ENCODE measurements around the gene ADGRB2. TPM values are rescaled to one million over a fixed set of nuclear protein-coding genes. Genes with fewer than 3 reads are reported as not detected.

The ADGRB2 gene
- total RNA-seq, 1 donor from 2014 or later, result 0.24 TPM

DNA sequence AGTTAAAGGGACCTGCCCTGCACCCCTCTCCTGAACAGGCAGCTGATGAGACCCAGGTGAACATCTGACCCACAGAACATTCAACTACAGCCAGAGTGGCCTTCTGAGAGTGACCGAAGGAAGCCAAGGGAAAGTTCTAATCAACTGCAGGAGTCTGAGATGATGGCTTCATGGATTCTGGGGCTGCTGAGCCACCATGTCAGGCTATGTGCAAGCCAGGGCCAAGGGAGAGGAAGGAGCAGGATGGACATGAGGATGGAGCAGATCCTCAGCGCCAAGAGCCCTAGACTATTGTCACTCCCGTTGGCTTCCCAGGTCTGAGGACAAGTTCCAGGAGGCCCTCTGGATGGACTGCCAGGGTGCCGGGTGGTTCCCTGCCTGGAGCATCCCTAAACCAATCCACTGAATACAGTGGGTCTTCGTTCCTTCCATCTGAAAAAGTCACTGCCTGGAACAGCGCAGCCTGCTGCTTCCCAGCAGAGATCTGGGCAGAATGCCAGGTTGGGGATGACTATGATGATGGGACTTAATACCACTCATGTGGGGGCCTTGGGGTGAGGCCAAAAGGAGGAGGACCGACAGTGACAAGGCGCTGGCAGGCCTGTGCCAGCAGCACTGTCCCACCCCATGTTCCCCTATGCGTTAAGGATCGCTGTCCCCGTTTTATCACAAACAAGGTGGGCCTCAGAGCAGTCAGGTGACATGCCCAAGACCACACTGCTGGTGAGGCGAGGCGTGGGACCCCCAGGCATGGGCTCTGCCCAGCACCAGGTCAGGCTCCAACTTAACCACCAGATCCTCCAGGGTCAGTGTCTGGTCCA lies 31.9 kb upstream of the ADGRB2 start:
- no peak for ATAC-seq

DNA sequence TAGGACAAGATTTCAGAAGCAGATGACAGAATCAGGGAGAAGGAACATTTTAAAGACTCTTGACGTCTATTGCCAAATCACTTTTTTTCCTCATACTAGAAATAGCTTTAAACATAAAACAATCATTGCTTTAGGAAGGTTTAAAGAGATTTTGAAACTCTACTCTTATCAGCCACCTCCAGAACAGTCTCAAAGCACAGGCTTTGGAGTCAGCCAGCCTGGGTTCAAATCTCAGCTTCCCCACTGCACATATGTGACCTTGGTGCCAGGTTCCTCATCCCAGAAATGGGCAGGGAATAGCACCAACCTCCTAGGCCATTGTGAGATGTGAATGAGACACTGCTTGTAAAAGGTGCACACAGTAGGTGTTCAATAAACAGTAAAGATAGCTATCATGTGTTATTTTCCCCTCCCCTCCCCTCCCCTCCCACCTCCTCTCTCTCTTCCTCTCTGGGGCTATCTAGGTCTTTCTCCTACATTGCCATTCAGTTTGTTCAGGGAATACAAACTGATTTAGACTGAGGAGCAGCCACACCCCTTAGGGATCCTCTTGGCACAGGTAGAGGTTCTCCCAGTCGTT lies 31.0 kb upstream of the ADGRB2 start:
- ATAC-seq, result no peak

DNA sequence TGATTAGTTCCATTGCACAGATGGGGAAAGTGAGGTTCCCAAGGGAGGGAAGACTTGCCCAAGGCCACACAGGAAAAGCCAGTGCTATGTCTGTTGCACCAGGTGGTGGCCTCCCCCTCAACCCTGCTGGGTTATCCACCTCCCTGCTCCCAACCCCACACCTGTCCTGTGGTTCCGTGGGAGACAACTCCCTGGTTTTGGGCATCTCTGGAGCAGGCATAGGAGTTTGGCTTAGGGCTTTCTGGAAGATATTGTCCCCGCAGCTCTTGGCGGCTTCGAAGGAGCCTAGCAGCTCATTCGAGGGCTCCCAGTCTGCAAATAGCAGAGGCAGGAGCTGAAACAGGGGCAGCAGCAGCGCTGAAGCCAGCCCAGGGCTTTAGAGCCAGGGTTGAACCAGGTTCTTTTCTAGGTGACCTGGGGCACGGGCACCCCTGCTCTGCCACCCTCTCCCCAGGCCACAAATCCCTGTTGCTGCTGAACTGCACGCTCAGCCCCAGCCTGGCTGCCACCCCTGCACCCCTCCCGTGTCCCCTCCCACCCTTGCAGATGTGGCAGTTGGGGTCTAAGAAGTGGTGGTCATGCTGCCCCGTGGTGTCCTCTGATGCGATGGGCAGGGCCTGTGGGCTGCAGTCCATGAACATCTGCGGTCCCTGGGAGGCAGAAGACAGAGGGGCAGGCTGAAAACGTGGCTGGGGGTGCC lies 29.6 kb upstream of the ADGRB2 start:
- ATAC-seq, result no peak

DNA sequence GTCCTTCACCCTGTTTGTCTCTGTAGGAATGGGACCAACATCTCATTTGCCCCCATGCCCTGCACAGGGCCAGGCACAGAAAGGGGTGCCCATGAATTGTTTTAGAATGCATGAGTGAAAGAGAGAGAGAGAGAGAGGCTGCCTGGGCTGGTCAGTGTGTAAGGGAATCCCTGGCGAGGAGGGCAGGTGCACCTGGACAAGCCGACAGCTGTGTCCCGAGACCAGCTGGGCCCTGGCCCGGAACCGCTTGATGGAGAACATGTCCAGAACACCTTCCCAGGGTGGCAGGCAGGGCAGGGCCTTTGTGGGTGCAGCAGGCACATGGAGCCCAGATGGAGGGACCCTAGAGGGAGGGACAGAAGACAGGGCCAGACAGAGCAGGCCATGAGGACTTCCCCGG lies 28.9 kb upstream of the ADGRB2 start:
- no peak for ATAC-seq

DNA sequence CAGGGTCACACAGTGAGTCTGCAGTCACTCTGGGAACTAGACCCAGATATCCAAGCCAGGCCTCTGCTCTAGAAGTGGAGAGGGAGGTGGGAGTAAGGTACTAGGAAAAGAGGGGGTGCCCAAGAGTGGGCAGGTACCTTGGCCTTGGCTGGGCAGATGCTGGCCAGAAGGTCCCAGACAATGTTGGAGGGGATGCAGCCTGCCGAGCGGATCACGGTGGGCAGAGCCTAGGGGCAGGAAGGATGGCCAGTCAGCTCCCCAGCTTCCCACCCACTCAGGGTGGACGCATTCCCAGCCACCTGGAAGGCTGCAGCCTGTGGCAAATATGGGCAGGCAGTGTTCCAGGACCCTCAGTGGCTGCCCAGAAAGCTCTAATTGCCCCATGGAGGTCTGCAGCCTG lies 28.4 kb upstream of the ADGRB2 start:
- no peak for ATAC-seq

DNA sequence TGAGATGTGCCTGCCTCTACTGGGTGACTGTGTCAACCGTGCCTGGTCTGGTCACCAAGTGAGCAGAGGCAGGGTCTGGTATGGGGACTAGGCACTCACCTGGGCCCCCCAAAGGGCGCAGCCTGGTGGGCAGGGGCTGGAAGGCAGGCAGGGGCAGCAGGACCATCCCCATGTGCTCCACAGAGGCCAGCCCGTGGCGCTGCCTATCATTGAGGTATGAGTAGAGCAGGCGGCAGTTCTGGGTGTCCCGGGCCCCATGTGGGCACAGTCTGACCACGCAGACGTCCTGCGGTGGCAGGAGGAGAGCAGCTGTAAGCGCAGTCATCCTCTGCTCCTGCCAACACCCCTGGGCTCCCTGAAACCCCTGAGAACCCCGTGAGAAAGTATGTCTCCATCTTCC lies 28.0 kb upstream of the ADGRB2 start:
- ATAC-seq, result no peak

DNA sequence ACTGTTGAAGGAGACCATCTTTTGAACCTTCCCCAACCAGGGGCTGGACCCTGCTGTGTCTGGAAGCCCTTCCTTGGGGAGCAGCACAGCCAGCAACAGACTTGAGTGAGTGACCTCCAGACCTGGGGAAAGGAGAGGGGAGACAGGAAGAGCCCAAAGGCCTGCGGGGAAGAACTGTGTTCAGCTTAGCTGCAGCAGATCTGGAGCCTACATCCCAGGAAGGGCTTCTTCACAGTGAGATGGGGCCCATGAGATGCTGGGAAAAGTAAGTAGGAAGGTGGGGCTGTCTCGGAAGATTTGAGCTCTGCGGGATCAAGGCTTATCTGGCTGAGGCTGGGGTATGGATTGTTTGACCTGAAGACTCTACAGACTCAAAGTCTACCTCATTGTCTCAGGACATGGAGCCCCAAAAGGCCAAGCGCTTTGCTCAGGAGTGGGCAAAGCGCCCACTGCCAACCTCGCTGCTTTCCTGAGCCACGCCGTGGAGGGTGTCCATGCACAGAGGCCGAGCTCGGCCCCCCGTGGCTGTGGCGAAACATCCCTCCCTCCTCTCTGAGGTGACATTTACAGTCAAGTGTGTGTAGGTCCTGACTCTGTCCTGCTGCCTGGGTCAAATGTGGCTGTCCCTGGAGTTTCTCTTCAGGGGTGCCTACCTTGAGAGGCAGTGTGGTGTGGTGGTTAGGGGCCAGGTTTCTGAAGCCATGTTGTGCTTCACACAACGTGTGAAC lies 27.2 kb upstream of the ADGRB2 start:
- no peak for ATAC-seq

DNA sequence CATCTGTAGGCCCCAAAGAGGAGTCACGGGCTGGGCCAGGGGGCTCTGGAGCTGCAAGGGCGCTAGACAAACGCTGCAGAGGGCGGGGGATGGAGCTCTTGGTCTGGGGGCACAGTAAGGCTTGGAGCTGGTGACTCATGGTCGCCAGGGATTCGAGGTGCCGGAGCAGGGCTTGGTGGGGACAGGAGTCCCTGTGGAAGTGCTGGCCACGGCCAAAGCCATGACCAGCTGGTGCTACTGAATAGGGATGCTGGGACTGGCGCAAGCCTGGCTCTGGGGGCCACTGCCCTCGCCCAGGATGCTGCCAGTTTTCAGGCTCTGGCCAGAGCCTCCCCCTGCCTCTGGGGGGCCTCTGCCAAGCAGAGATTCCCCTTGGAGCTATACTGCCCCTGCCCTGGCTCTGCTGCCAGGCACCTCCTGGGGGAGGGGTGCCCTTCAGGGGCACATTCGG lies 26.5 kb upstream of the ADGRB2 start:
- no peak for ATAC-seq

DNA sequence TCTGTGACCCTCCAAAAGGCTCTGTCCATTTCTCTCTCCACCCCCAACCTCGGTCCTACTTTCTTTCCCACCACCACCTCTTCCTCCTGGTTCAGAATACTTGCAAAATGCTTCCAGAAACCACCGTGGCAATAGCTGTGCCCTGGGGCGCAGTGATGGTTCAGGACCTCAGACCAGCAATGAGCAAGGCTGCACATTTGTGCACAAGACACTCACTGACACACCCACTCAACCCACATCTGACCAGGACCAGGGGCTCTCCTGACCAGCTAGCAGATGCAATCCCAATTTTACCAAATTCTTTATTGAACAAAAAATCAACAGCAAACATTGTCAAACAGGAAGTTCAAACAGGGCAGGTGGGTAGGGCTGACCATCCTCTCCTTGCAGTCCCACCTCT lies 26.0 kb upstream of the ADGRB2 start:
- no peak for ATAC-seq

DNA sequence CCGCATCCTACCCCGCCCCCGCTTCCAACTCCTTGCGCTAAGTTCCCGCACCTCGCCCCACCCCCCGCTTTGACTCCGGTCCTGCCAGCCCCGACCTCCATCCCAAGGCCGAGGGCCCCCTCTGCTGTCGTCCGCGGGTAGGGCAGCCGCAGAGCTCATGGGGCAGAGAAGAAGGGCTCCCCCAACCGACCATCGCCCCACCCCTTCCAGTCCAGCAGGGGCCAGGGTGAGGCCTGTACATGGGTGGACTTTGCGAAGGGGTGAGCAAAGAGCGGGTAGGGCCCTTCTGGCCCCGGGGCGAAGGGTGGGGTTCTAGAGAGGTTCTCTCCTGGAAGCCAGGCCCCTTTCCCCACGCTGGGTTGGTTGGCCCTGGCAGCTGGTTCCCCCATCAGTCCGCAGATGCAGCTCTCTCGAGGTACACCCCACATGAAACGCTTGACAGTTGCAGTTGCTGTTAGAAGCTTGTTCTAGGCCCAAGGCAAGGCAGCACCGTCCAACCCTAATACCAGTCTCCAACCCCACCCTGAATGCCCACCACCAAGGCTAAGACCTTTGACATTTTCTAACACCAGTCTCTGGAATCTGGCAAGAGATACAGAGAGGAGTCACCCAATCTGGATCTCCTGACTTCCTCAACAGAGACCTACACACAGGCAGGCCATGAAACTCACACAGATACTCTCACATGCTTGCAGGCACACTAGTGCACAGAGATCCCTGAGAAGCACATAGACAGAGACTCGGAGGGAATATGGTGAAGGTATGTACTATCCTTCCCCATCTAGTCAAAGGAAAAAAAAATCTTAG lies 25.3 kb upstream of the ADGRB2 start:
- ATAC-seq, result peak; percentile 84

DNA sequence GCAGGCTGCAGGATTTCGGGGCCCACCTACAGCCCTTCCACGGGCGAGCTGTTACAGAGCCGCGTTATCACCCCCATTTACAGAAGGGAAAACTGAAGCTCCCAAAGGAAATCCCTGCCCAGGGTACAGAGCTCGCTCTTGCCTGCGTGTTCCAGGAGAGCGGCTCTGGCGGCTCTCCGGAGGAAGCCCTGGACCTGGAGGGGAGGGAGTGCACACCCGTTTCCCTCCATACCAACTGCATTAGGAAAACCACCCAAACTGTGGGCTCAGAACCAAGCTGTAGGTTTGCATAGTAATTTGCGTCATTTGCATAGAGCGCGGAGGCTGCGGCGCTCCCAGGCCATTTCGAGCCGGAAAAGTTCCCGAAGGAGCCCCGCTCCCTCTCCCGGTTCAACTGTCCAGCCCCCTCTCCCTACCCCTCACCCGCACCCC lies 24.7 kb upstream of the ADGRB2 start:
- peak; percentile 40 for ATAC-seq

DNA sequence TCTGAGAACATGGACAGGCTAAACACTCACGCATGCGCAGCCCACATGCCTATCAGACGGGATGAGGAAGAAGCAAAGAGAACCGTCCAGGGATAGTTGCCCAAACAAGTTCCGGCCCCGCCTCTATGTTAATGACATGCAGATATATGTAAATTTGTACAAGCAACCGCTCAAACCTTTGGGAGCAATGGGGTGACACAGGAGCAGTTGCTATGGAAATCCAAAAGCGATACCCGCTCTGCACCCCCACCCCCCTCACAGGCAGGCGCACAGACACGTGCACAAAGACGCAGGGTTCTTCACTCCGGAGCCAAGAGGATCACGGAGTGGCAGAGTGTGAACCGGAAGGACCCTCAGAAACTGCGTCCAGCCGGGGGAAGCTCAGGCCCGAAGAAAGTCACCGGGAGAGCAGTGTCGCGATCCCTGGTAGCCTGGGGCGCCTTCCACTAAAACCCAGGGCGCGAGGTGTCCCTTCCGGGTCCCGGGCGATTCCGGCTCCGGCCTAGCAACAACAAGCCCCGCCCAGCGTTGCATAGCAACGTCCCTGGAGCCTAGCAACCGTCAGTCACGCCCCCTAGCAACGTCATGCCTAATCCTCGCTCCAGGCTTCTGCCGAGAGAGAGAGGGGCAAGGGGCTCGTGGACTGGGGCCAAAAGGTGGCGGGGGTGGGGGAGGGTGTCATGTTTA lies 24.1 kb upstream of the ADGRB2 start:
- peak; percentile 83 for ATAC-seq

DNA sequence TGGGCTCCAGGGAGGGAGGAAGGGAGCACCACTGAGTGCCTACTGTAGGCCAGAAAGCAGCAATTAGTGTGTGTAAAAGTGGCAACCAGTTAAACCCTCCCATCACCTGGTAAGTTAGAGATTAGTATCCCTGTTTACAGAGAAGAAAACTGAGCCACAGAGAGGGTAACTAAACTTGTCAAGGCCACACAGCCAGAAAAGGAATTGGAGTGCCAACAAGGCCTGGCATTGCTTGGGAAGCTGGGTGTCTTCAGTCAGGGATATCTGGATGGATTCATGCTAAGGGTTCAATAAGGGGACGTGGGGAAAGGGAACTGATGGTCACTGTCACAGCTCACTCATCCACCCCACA lies 23.6 kb upstream of the ADGRB2 start:
- ATAC-seq, result no peak

DNA sequence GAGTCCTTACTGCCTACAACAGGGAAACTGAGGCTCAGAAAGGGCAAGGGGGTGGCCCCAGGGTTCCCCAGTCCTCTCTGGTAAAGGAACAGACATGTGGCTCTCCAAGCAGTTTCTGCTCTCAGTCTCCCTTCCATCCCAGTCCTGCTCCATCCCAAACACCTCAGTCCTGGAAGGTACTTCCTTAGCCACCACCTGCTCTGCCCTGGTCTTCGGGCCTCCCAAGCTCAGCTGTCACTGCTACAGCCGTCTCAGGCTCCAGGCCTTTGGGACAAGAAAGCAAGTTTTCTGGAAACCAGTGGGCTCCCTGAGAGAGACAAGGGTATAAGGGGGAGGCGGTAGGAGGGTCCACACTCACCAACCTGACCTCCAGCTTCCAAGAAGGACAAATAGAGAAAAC lies 23.1 kb upstream of the ADGRB2 start:
- no peak for ATAC-seq

DNA sequence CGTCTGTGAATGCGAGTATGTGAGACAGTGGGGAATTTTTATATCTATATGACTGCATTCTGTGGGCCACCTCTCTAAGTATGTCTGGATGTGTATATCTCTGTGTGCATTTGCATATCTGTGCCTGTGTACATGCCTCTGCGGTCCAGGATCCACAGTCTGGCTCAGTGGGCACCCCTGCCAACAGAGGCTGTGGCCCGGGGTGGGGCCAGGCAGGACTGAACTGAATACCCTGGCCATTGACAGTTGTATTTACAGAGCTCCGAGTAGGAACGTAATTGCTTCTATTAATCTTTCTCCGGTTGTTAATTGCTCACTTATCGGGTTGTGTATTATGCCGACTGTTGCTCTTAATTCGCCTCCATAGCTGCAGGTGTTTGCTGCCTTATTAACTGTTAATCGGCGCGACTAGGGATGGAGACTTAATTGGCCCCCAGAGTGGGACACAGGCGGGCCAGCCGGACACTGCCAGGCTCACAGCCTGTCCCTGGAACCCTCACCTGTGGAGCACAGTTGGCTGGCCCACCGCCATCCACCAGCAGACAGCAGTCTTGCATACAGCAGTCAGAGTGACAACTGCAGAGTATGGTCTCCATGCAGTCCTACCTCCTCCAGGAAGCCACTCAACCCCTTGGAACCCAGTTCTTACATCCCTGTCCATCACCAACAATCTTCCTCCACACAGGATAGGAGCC lies 22.4 kb upstream of the ADGRB2 start:
- no peak for ATAC-seq

DNA sequence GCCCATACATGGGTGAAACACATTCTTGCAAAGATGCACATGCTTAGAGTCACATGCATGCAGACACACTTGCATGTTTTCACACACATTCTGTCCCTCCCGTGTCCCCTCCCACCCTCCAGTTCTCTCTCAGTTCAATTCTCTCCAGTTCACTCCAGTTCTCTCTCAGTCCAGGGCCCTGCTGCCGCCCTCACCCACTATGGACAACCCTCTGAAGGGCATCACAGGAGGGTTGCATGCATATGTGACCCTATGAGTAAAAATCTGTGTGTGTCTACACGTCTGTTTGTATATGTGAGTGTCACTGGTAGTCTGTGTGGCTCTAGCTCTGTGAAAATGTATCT lies 21.8 kb upstream of the ADGRB2 start:
- ATAC-seq, result no peak

DNA sequence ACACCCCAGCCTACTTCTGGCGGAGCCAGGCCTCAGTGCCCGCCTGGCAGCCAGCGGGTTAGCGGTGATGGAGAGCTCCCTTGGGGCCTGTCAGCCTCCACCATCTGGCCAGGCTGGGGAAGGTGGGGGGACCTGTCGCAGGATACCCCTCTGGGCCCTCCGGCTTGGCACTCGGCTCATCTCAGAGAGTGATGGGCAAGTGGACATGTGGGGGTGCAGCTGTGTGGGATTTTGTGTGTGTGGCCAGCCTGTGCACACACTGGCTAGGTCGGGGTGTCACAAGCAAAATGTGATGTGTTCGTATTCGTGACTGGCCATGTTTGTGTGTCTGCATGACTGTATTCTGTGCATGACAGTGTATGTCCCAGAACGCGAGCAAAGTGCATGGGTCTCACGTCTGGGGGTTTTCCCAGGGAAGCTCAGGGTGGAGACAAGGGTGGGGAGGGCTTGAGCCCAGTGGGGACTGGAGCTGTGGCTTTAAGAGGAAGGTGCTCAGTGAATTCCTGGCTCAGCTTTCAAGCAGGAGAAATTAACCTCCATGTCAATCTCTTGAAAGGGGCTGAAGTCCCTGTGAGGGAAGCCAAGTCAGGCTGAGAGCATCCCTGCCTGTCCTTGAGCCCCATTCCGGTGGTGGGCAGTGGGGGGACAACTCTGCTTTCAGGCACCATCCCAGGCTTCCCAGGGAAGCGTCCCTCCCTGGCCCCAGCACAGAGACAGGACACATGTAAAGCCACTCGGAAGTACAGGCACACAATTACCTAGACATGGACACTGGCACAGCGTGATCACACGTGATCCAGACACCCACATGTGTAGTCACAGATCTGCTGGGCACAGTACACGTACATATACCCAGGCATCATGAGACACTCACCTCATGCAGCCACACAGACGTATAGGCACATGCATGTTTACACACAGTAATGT lies 21.1 kb upstream of the ADGRB2 start:
- no peak for ATAC-seq

DNA sequence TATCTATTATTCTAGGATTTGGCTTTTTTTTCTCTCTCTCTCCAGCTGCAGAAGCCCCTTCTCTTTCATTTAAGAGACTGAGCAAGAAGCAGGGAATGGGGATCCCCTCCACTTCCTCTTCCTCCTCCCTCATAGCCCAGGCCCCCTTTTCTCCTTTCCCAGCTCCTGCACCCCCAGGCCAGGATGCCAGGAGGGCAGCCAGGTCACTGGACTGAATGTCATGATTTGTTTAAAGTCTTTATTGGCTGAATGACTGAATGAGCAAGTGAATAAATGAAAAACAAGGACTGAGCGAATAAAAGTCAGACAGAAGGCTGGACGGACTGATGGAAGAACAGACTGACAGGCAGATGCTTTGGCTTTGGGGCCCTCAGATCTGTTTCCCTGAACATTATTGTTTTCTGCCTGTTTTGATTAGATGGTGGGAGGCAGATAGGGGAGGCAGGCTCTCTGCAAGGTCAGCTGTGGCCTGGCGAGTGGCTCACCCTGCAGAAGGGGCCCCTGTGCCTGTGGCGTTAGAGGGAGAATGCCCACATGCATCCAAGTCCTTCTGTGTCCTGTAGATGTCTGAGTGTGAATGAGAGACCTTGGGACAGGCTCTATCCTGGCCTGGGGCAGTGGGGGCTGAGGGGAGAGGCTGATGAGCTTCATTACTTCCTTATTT lies 20.3 kb upstream of the ADGRB2 start:
- ATAC-seq, result no peak

DNA sequence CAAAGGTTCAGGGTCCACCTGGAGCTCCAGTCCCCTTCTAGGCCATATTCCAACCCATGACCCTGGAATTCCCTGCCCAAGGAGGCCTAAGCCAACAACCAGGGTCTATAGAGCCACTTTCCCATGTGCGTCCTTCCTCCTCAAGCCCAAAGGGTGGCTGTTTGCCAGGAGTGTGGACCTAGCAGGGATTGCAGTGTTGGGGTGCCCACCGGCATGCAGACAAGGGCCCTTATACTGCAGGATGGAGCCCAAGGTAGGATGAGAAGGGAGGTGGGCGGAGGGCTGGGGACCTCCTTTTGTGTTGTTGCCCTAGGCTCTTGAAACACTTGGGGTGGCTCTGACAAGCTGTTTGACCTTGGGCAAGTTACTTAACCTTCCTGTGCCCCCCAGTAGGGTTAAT lies 19.7 kb upstream of the ADGRB2 start:
- no peak for ATAC-seq

Measured in esophagus mucosa (tissue), 1 donor.